NB4 (cell line): ENCODE results near the gene STT3A.

Experiments used
- MYC ChIP-seq: IDR thresholded peaks from 2 replicates; pipeline ENCODE4 v1.6.1; 2011; ENCODE audit warnings: low read depth, low read length
- POLR2A ChIP-seq: IDR thresholded peaks from 2 replicates; pipeline ENCODE4 v1.6.1; 2011; ENCODE audit warnings: mild to moderate bottlenecking; ENCODE audit not compliant: insufficient read length; ENCODE audit errors: extremely low read depth
- TF ChIP-seq, protein P1 (sequence below): IDR thresholded peaks from one replicate; pipeline ENCODE4 v1.5.1; 2012; ENCODE audit warnings: low read depth, low read length

DNA sequence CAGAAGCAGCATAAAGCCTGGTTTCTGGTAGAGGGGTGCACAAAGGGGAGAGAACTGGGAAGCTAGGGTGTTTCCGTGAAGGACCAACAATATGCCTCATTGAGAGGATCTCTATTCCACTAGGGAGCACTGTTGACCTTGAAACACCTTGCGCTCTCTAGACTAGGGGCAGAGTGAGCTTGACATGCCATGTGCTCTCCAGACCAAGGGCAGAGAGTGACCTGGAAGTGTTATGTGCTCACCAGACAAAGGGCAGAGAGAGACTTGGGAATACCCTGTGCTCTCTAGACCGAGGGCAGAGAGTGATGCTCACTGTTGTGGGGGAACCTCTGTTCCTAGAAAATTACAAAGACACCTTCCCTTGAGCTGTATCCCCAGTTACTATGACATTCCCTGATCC is 38.6 kb upstream of the STT3A start:
- TF ChIP-seq POLR2A: no peak
- TF ChIP-seq, protein P1, sequence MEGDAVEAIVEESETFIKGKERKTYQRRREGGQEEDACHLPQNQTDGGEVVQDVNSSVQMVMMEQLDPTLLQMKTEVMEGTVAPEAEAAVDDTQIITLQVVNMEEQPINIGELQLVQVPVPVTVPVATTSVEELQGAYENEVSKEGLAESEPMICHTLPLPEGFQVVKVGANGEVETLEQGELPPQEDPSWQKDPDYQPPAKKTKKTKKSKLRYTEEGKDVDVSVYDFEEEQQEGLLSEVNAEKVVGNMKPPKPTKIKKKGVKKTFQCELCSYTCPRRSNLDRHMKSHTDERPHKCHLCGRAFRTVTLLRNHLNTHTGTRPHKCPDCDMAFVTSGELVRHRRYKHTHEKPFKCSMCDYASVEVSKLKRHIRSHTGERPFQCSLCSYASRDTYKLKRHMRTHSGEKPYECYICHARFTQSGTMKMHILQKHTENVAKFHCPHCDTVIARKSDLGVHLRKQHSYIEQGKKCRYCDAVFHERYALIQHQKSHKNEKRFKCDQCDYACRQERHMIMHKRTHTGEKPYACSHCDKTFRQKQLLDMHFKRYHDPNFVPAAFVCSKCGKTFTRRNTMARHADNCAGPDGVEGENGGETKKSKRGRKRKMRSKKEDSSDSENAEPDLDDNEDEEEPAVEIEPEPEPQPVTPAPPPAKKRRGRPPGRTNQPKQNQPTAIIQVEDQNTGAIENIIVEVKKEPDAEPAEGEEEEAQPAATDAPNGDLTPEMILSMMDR: no peak
- TF ChIP-seq MYC: no peak
